Aorta (tissue), 5 donors: ENCODE results near the gene LRRC8D. TPM values are rescaled to one million over a fixed set of nuclear protein-coding genes. Genes with fewer than 3 reads are reported as not detected.

Experiments
- ATAC-seq: fragments of 200-7000 bp; cut with Tn5 transposase; one replicate; pipeline ENCODE4 v1.9.1; 2022; ENCODE audit warnings: moderate library complexity; ENCODE audit not compliant: low FRiP score
- DNase-seq, 2 donors: peaks; one replicate each; pipeline ENCODE4 v3.0.0-alpha.2; 2020
- H3K27ac ChIP-seq, 2 donors: one replicate each; pipeline ENCODE4 v1.5.1; 2013; ENCODE audit warnings: low read length in 2 of 2, mild to moderate bottlenecking in 2 of 2, moderate library complexity in 2 of 2, control low read depth in 1 of 2, inconsistent platforms in 1 of 2, low read depth in 1 of 2
- H3K27me3 ChIP-seq, 2 donors: one replicate each; pipeline ENCODE4 v1.6.1; 2013; ENCODE audit warnings: control low read depth in 1 of 2, low read length in 1 of 2, mild to moderate bottlenecking in 1 of 2, moderate library complexity in 1 of 2; ENCODE audit not compliant: insufficient read depth in 2 of 2, control insufficient read depth in 1 of 2
- H3K36me3 ChIP-seq, 2 donors: one replicate each; pipeline ENCODE4 v1.6.1; 2013; ENCODE audit warnings: control low read depth in 1 of 2, low read length in 1 of 2, mild to moderate bottlenecking in 1 of 2; ENCODE audit not compliant: insufficient read depth in 2 of 2, control insufficient read depth in 1 of 2
- H3K4me1 ChIP-seq, 2 donors: one replicate each; pipeline ENCODE4 v1.6.1; 2013; ENCODE audit warnings: low read length in 2 of 2, control low read depth in 1 of 2, mild to moderate bottlenecking in 1 of 2, moderate library complexity in 1 of 2; ENCODE audit not compliant: insufficient read depth in 2 of 2, control insufficient read depth in 1 of 2
- H3K4me3 ChIP-seq, 2 donors: one replicate each; pipeline ENCODE4 v1.5.1; 2013; ENCODE audit warnings: low read length in 2 of 2, control low read depth in 1 of 2, mild to moderate bottlenecking in 1 of 2
- H3K9me3 ChIP-seq: one replicate; pipeline ENCODE4 v1.6.1; 2013; ENCODE audit warnings: mild to moderate bottlenecking, low read length; ENCODE audit not compliant: control insufficient read depth
- WGBS, 2 donors: extraction: QIAGEN DNeasy Blood & Tissue Kit; methylation state at CpG; one replicate each; pipeline ENCODE4 v1.1.7; 2013; 5-methylcytosine and 5-hydroxymethylcytosine counted together
- intact Hi-C, 2 donors: fragments of 100-400 bp; cut with DNase I; formaldehyde crosslinking; loops; one replicate each; pipeline versions ENCODE4 v1.14.2 to v1.15.0; 2022
- polyA plus RNA-seq, 2 donors: library from polyadenylated mRNA; stranded (reverse); fragments of 200-250 nt; gene quantifications; one replicate each; pipeline ENCODE4 v1.2.3, GENCODE V29; 2013
- total RNA-seq, 2 donors: library from RNA; stranded (reverse); fragmentation: NEBNext Ultra II Directional; extraction: Animal tissue kit (Norgen Biotek cat#: 25700); gene quantifications; one replicate each; pipeline ENCODE4 v1.2.1, GENCODE V29; 2021
- donor health status: healthy with polysubstance abuse.
- donor health status: Bipolar disorder and iron deficiency.
- donor health status: DM: no; HTN: no; CAD: no.
- donor health status: DM: no; HTN: no; CAD: no.
- donor health status: DM: yes; HTN: yes; CAD: no.

The LRRC8D gene
- total and polyA plus RNA-seq, 4 donors = 0.38 to 10.3 (median 4.0) TPM

DNA sequence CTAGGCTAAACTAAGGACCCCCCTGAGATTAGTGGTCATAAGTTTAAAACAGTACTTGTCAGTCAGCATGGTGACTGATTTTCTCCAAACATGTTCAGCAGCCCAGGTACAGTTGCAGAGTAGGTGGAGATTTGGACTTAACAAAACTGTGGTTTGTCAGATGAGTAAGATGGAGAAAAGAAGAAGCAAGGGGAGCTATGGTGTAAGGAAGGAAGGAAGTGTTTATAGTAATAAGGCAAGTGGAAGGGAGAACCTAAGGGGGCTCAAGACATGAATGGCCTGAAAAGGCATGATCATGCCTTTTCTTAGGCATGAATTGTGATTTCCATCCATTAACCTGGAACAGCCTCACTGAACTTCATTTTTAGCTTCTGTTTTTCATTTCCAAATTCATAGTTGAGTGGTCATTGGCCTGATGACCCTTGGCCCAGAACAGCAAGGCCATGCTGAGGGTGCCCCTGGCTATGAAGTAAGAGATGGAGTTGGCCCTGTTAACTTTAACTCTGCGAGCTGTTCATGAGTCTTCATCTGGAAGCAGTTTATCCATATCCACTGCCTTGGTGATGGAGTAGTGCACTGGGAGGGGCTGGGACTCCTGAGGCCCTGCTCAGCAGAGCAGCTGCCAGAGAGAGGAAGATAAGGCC, 60.7 kb downstream of the LRRC8D start:
- no peak for ATAC-seq
- intact Hi-C loops = no loop called here
- no peak for DNase-seq
- Histone ChIP-seq H3K27me3 (no peaks in the 10 kb centered on the region), H3K27ac (no peak overlapping the region), H3K36me3 (no peaks in the 10 kb centered on the region), H3K9me3 (no peaks in the 10 kb centered on the region), H3K4me3 (no peak overlapping the region), H3K4me1 (no peaks in the 10 kb centered on the region)
- 93 to 94% methylated on average over 1 of the region's 1 CpG for WGBS, 2 donors

DNA sequence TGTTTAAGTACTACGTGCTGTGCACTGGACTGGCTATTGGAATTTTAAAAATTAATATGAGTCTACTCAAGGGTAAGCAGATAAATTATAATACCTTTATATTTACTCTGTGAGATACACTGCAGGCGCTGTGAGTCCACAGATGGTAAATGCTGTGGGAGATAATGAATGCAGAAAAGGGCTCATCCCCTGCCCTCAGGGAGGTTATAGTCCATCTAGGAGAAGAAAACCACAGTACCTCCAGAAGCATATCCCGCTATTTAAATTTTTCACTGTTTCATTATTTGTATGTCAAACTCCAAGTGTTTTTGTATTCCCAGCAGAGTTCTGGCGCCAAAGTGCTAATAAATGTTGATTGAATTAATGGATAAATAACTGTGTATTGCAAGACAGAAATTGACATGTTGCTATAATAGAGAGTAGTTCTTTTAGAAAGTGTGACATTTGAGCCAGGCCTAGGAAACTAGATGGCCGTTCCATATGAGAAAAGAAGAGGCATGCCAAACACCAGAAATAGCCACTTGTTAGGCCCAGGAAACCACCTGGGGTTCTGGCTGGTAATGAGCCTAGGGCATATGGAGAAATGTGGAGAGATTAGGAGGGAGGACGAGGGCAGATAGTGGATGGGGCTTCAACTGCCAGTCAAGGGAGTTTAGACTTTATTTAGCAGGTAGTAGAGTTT, 61.7 kb downstream of the LRRC8D start:
- intact Hi-C loops = no loop called here
- Histone ChIP-seq H3K4me1 (no peaks in the 10 kb centered on the region), H3K9me3 (no peaks in the 10 kb centered on the region), H3K4me3 (no peak overlapping the region), H3K27me3 (no peaks in the 10 kb centered on the region), H3K27ac (no peak overlapping the region), H3K36me3 (no peaks in the 10 kb centered on the region)
- ATAC-seq = no peak
- WGBS, 2 donors = 90 to 93% methylated on average over 6 of the region's 6 CpGs
- DNase-seq = no peak

DNA sequence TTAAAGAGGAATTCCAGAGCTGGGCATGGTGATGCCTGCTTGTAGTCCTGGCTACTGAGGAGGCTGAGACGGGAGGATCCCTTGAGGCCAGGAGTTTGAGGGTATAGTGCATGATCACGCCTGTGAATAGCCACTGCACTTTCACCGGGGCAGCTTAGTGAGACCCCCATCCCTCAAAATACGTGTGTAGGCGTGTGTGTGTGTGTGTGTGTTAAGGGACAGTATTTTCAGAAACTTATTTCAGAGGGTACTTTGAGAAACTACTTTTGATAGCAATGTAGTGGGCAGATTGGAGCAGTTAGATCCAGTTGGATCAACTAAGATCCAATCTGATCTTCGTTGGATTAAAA, 62.2 kb downstream of the LRRC8D start:
- H3K9me3 ChIP-seq = no peaks in the 10 kb centered on the region
- intact Hi-C loops = no loop called here
- no peak for DNase-seq
- no peaks in the 10 kb centered on the region for H3K4me1 ChIP-seq
- no peak for ATAC-seq
- H3K4me3 ChIP-seq = no peak overlapping the region
- no peak overlapping the region for H3K27ac ChIP-seq
- no peaks in the 10 kb centered on the region for H3K36me3 ChIP-seq
- WGBS, 2 donors = 96 to 97% methylated on average over 6 of the region's 6 CpGs
- H3K27me3 ChIP-seq = no peaks in the 10 kb centered on the region

DNA sequence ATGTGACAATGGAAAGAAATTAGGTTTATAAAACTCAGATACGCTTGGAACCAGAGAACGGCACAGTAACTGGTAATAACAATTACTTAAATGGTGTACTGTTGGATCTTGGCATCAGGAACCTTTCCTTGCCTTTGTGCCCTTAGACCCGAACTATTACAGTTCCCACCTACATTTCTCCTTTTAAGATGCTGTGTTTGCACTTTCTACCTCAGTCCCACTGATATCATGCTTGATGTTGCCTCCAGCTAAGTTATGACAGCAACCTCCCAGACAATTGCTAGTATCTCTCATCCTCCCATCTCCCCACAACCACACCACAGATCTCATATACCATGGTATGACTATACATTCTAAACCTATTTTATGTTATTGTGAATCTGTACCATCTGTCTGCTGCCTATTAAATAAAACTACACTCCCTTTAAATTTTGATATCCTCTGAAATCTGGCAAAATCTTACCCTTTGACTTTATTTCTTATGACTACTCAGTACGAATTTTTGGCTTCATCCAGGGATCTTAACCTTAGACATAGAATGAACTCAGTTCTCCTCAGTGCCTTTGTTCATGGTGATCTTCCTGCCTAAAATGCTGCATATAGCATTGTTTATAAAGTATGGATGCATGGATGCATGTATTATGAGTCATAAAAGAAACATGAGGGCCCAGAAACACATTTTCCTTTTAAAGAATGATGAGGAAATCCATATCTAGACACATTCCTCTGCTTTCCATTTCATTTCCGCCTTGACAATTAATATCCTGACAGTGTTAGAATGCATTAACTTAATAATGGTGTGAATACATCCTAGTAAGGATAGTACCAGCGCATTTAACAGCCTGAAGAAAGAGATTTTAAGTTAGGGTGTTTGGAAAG, 64.1 kb downstream of the LRRC8D start:
- intact Hi-C loops = no loop called here
- no peak for DNase-seq
- Histone ChIP-seq H3K4me1 (no peaks in the 10 kb centered on the region), H3K27ac (no peak overlapping the region), H3K9me3 (no peaks in the 10 kb centered on the region), H3K36me3 (no peaks in the 10 kb centered on the region), H3K4me3 (no peak overlapping the region), H3K27me3 (no peaks in the 10 kb centered on the region)
- WGBS, 2 donors = 72 to 77% methylated on average over 6 of the region's 6 CpGs
- ATAC-seq = no peak

DNA sequence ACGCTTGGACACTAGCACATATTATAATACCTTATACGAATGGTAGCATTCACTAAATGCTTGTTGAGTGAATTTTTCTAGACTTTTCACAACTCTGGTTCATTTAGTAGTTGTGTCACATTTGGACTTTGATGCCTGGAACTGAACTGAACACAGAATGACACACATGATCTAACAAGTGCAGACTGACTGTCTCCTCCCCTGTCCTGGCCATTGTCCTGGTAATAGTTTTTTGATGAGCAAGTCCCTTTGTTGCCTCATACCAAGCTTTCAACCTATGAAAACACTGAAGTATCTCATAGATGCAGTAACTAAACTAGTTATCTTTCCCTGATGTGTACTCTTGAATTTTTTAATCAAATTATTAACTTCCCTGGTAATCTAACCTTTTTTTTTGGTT, 66.4 kb downstream of the LRRC8D start:
- intact Hi-C loops = no loop called here
- no peaks in the 10 kb centered on the region for H3K4me1 ChIP-seq
- no peak overlapping the region for H3K27ac ChIP-seq
- DNase-seq (no peak), ATAC-seq (no peak)
- H3K27me3 ChIP-seq = no peaks in the 10 kb centered on the region
- H3K9me3 ChIP-seq = no peaks in the 10 kb centered on the region
- no peaks in the 10 kb centered on the region for H3K36me3 ChIP-seq
- WGBS, 2 donors = 91 to 92% methylated on average over 2 of the region's 2 CpGs
- no peak overlapping the region for H3K4me3 ChIP-seq

DNA sequence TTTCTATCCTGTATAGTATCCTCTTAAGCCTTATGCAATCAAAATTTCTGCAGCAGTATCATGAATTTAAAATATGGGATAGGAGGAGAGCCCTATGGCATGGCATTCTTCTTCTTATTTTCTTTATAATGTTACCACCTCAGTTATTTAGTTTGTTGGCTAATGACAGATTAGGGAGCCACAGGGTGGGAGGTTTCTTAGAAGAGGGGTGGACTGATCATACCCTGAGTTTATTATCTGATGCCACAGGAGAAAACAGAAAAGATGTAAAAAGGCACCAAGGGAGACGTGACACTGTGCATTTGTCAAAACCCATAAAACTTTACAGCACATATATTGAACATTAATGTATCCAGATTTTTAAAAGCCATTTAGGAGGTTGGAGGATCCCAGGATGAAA, 66.9 kb downstream of the LRRC8D start:
- Histone ChIP-seq H3K4me1 (no peaks in the 10 kb centered on the region), H3K27me3 (no peaks in the 10 kb centered on the region), H3K9me3 (no peaks in the 10 kb centered on the region), H3K4me3 (no peak overlapping the region), H3K27ac (no peak overlapping the region), H3K36me3 (no peaks in the 10 kb centered on the region)
- intact Hi-C loops = no loop called here
- ATAC-seq (no peak), DNase-seq (no peak)
- 91 to 94% methylated on average over 1 of the region's 1 CpG for WGBS, 2 donors

DNA sequence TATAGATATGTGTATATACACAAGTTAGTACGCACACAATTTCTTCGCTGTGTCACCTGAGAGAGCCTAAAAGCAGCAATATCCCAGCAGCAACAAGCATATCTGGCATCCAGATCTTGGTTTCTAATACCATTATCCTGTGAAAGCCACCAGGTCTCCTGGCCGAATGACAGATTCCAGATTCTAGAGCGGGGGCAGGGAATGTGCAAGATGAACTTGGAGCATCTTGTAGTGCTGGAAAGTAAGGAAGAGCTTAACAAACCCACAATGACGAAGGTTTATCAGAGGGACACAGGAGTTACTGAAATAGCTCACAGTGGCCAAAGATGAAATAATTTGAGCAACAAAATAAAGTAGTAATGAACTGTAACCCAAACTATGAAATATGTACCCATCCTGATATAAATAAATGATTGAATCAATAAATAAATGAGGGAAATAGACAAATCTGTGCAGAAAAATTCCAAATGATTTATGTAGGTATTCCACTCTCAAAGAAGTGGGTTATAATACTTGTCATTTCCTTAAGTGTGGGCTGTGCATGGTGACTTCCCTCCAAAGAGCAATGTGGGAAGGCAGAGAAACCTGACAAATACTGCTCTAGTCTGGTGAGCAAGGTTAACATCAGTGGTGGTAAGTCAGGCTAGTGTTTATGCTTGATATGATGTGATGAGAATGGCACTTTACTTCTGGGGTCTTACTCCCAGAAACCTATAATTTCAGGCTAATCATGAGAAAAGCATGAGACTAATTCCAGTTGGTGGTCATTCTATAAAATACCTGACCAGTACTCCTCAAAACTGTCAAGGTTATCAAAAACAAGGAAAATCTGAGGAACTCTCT, 67.9 kb downstream of the LRRC8D start:
- Histone ChIP-seq H3K4me3 (no peak overlapping the region), H3K27me3 (no peaks in the 10 kb centered on the region), H3K9me3 (no peaks in the 10 kb centered on the region), H3K4me1 (no peaks in the 10 kb centered on the region), H3K27ac (no peak overlapping the region), H3K36me3 (no peaks in the 10 kb centered on the region)
- 86 to 90% methylated on average over 5 of the region's 5 CpGs for WGBS, 2 donors
- intact Hi-C loops = no loop called here
- no peak for ATAC-seq
- DNase-seq = no peak

DNA sequence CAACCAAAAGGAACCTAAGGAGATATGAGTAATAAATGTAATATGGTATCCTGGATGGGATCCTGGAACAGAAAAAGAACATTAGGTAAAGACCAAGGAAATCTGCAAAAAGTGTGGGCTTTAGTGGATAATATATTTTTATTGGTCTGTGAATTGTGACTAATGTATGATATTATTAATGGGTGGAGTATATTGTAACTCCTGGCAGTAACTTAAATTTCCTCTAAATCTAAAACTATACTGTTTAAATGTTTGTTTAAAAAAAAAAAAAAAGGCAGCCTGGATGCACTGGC, 68.4 kb downstream of the LRRC8D start:
- intact Hi-C loops = no loop called here
- ATAC-seq (no peak), DNase-seq (no peak)

More for the DNA sequence above, 68.4 kb downstream of the LRRC8D start:
- Histone ChIP-seq H3K36me3 (no peaks in the 10 kb centered on the region), H3K4me1 (no peaks in the 10 kb centered on the region), H3K27ac (no peak overlapping the region), H3K27me3 (no peaks in the 10 kb centered on the region), H3K9me3 (no peaks in the 10 kb centered on the region), H3K4me3 (no peak overlapping the region)
